C4-2B (cell line): ENCODE measurements around the gene PTPN2.

Experiments used
- H3K27ac ChIP-seq: fragments of 450-650 bp; 2 replicates; pipeline ENCODE4 v1.5.1; 2017
- ZFX ChIP-seq: fragments of 450-650 bp; IDR thresholded peaks from 2 replicates; pipeline ENCODE4 v1.6.1; 2017
- TF ChIP-seq, protein P1 (sequence below): fragments of 450-650 bp; conservative IDR thresholded peaks from 2 replicates; pipeline ENCODE4 v1.5.1; 2017; ENCODE audit warnings: mild to moderate bottlenecking

PTPN2 gene

DNA sequence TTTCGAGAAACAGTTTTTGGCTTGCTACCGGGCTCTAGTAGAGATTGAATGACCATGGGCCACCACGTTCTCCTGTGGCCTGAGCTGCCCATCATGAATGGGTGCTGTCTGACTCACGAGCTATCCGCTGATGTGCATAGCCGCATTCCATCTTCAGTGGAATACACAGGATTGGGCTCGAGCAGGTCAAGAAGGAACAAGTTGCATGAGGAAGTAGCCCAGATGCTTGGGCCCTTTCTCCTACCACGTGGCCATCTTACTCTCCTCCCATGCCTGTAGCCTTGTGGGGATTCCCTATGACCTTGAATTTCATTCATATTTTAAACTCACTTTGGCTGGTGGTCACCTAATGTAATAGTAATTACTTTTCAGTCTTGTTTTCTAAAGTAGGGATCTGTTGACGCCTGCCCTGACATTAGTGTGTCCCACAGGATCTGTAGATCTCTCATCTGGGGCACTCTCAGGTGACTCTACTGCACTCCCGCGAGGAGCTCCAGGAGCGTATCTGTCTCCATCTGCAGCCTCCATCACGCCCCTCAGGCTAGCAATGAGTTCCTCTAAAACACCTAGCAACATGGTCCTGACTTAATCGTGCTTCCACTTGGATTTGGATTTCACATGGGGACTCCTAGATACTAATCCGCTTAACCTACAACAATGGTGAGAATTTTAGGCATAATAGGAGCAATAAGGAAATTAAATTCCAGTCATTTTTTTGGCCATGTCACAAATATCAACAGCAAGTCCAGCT lies 113.4 kb downstream of the PTPN2 start:
- no peak overlapping the region for H3K27ac ChIP-seq
- TF ChIP-seq, protein P1, sequence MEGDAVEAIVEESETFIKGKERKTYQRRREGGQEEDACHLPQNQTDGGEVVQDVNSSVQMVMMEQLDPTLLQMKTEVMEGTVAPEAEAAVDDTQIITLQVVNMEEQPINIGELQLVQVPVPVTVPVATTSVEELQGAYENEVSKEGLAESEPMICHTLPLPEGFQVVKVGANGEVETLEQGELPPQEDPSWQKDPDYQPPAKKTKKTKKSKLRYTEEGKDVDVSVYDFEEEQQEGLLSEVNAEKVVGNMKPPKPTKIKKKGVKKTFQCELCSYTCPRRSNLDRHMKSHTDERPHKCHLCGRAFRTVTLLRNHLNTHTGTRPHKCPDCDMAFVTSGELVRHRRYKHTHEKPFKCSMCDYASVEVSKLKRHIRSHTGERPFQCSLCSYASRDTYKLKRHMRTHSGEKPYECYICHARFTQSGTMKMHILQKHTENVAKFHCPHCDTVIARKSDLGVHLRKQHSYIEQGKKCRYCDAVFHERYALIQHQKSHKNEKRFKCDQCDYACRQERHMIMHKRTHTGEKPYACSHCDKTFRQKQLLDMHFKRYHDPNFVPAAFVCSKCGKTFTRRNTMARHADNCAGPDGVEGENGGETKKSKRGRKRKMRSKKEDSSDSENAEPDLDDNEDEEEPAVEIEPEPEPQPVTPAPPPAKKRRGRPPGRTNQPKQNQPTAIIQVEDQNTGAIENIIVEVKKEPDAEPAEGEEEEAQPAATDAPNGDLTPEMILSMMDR = no peak
- no peak for TF ChIP-seq ZFX

DNA sequence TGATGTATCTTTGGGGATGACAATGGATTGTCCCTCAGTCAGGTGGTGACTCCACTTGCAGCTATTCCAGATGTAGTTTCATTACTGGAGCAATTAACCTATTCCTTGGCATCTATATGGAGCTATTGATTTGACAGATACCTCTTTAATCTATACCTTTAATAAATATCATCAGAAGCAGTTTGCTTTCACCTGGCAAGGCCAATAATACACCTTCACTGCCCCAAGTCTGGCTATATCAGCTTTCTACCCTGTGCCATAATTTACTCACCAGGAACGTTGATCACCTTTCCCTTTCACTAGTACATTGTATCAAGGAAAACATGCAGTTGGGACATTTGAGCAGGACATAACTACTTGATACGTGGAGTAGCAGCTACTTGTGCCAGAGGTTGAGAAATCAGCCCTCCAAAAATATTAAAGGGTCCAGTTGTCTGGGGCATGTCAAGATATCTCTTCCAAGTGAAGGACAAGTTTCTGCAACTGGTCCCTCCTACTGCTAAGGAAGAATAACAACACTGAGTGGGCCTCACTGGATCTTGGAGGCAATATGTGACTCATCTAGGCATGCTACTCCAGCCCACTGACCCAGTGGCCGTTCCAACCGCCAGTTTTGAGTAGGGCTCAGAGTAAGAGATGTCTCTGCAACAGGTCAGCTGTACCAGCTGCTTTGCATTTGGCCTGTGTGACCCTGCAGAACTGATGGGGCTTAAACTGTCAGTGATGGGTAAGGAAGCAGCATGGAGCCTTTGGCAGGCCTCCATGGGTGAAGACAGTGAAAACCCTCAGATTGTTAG lies 114.2 kb downstream of the PTPN2 start:
- TF ChIP-seq, protein P1 = no peak
- no peak for TF ChIP-seq ZFX
- H3K27ac ChIP-seq = no peak overlapping the region

DNA sequence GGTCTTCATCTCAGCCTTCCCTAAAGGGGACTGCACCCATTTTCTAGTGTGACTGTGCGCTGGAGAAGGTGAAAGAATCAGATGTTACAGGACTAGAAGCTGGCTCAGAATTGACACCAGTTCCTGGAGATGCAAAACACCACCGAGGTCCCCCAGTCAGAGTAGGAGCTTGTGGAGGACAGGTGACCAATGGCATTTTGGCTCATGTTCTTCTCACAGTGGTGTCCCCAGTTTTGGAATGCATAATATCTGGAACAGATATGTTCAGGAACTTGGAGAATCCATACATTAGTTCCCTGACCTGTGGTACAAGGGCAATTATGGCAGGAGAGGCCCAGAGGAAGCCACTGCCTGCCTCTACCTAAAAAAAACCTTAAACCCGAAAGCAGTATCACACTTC lies 114.9 kb downstream of the PTPN2 start:
- TF ChIP-seq ZFX = no peak
- TF ChIP-seq, protein P1 = no peak
- no peak overlapping the region for H3K27ac ChIP-seq

DNA sequence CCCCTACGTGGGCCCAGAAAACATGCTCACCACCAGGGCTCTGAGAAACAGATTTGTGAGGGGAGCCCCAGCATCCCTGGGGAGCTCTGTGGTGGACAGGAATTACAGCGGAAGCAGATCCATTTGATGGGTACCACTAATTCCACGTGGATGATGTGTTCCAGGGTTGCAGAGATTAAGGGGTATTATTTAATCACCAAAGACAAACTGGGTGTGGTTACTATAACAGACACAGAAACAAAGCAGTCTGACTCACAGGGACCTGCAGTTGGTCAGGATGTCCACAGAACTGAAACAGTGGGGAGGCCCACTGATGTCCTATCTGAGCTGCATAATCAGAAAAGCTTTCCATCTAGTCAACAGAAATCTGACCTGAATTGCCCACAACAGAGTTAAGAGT lies 115.4 kb downstream of the PTPN2 start:
- TF ChIP-seq ZFX = no peak
- TF ChIP-seq, protein P1 = no peak
- H3K27ac ChIP-seq = no peak overlapping the region

DNA sequence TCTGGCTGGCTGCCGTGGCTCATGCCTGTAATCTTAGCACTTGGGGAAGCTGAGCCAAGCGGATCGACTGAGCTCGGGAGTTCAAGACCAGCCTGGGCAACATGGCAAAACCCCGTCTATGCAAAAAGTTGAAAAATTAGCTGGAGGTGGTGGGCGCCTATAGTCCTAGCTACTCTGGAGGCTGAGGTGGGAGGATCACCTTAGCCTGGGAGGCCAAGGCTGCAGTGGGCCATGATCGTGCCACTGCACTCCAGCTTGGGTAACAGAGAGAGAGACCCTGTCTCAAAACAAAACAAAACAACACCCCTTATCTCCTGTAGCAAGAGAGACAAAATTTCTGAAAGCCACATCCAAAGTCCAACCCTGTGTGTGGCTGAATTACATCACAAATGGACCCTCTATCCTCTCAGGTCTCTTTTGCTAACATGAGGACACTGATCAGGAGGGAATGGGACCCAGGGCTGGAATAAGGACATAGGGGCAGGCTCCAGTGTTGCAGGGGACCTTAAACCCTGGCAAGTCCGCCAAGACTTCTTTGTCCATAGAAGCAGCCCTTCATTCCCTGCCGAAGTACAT lies 116.4 kb downstream of the PTPN2 start:
- TF ChIP-seq, protein P1 = no peak
- TF ChIP-seq ZFX = no peak
- no peak overlapping the region for H3K27ac ChIP-seq

DNA sequence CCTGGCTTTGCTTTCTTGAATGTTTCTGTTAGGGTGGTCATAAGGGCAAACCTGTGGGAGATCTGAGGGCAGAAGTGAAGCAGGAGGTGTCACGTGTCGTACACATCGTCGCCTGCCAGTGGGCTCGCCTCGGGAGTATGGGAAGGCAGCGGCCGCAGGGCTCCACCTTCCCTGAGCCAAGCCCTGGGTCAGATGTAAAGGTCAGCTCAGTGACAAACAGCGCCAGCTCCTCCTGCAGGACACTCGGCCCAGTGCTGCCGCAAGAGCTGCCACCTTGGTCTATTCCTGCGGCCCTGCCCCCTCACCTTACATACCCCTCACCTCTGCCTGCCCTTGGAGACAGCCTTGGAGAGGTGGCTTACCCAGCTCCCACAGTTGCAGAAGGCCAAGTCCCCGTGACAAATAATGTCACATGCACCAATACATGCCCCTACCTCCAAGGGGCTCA lies 117.0 kb downstream of the PTPN2 start:
- H3K27ac ChIP-seq = no peak overlapping the region
- TF ChIP-seq, protein P1 = no peak; the same call in 1 of the 2 replicates
- no peak for TF ChIP-seq ZFX

DNA sequence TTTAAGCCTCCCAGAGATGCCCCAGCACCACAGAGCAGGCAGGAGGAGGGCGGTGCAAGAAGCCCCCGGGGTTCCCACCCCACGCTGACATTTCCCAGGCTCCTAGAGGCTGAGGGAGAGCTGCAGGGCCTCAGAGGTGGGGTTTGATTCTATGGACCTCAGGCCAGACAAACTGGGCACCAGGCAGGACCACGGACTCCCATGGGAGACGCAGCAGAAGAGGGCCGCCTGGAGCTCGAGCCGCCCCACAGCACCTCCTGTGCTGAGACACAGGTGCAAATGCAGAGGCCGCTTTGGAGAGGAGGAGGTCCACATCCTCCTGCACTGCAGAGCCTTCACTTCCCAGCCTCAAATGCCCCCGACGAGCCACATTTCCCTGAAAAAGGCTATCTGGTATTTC lies 118.5 kb downstream of the PTPN2 start:
- no peak overlapping the region for H3K27ac ChIP-seq
- TF ChIP-seq, protein P1 = no peak
- TF ChIP-seq ZFX = no peak
